ENCODE results near the gene CRIP3. TPM values are rescaled to one million over a fixed set of nuclear protein-coding genes. Genes with fewer than 3 reads are reported as not detected.

The CRIP3 gene
- total and polyA plus RNA-seq, 2 of the 13 experiments (the other 11 are each of a cell fraction or from before 2014, with no cell fraction given): 6.3 to 9.3 TPM

DNA sequence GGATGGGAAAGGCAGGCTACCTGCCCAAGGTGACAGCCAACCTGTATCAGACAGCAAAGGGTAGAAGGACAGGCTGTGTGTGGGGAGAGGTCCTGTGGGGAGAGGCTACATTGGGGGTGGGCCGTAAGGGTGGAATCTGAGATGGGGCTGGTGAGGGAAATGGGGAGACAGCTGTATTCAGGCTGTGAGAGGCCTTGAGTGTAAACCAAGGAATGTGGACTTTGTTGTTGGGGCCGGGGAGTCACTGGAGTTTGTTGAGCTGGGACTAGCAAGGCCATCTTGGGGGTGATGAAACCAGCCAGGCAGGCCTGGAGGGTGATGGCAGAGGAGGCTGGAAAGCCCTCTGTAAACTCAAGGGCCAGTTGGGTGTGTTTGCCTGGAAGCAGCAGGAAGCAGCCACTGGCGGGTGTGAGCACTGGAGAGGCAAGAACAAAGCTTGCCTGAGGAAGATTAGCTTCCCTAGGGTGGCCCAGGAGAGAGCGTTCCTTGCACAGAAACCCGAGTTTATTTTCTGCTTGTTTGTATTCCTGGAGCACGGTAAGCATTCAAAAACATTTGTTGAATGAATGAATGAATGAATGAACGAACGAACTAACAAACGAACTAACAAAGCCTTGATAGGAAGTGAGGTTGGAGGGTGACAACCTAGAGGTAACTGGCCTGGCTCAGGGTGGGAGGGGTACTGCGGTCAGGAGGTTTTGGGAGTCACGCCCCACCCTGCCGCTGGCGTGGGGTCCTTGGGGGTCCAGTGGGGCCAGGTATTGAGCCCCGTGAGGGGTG, 46.4 kb downstream of the CRIP3 start (continued):
- TF ChIP-seq, protein P1, sequence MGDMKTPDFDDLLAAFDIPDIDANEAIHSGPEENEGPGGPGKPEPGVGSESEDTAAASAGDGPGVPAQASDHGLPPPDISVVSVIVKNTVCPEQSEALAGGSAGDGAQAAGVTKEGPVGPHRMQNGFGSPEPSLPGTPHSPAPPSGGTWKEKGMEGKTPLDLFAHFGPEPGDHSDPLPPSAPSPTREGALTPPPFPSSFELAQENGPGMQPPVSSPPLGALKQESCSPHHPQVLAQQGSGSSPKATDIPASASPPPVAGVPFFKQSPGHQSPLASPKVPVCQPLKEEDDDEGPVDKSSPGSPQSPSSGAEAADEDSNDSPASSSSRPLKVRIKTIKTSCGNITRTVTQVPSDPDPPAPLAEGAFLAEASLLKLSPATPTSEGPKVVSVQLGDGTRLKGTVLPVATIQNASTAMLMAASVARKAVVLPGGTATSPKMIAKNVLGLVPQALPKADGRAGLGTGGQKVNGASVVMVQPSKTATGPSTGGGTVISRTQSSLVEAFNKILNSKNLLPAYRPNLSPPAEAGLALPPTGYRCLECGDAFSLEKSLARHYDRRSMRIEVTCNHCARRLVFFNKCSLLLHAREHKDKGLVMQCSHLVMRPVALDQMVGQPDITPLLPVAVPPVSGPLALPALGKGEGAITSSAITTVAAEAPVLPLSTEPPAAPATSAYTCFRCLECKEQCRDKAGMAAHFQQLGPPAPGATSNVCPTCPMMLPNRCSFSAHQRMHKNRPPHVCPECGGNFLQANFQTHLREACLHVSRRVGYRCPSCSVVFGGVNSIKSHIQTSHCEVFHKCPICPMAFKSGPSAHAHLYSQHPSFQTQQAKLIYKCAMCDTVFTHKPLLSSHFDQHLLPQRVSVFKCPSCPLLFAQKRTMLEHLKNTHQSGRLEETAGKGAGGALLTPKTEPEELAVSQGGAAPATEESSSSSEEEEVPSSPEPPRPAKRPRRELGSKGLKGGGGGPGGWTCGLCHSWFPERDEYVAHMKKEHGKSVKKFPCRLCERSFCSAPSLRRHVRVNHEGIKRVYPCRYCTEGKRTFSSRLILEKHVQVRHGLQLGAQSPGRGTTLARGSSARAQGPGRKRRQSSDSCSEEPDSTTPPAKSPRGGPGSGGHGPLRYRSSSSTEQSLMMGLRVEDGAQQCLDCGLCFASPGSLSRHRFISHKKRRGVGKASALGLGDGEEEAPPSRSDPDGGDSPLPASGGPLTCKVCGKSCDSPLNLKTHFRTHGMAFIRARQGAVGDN (CRISPR knock-in tag; IDR thresholded peaks at IDR 0.05): peak; percentile 25; the same call in 1 of the 2 replicates
- TF ChIP-seq, protein P2, sequence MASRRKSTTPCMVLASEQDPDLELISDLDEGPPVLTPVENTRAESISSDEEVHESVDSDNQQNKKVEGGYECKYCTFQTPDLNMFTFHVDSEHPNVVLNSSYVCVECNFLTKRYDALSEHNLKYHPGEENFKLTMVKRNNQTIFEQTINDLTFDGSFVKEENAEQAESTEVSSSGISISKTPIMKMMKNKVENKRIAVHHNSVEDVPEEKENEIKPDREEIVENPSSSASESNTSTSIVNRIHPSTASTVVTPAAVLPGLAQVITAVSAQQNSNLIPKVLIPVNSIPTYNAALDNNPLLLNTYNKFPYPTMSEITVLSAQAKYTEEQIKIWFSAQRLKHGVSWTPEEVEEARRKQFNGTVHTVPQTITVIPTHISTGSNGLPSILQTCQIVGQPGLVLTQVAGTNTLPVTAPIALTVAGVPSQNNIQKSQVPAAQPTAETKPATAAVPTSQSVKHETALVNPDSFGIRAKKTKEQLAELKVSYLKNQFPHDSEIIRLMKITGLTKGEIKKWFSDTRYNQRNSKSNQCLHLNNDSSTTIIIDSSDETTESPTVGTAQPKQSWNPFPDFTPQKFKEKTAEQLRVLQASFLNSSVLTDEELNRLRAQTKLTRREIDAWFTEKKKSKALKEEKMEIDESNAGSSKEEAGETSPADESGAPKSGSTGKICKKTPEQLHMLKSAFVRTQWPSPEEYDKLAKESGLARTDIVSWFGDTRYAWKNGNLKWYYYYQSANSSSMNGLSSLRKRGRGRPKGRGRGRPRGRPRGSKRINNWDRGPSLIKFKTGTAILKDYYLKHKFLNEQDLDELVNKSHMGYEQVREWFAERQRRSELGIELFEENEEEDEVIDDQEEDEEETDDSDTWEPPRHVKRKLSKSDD (CRISPR knock-in tag; IDR thresholded peaks at IDR 0.05; ENCODE audit: low read depth): 0 out of 2 replicates have a peak, but pooled peaks have one; percentile 59
- TF ChIP-seq ZNF124 (CRISPR knock-in tag; IDR thresholded peaks at IDR 0.05): 0 out of 2 replicates have a peak, but pooled peaks have one; percentile 27
- TF ChIP-seq ZNF788 (CRISPR knock-in tag; IDR thresholded peaks at IDR 0.05; ENCODE audit: borderline replicate concordance): peak; percentile 28; the same call in 1 of the 2 replicates
- 0 out of 2 replicates have a peak, but pooled peaks have one; percentile 12 for TF ChIP-seq ZNF224 (CRISPR knock-in tag; IDR thresholded peaks at IDR 0.05)
- no peak for TF ChIP-seq ZNF891 (CRISPR knock-in tag; IDR thresholded peaks at IDR 0.05)
- peak; percentile 38; the same call in 1 of the 2 replicates for TF ChIP-seq ZNF225 (CRISPR knock-in tag; IDR thresholded peaks at IDR 0.05)
- peak; percentile 21; the same call in 1 of the 2 replicates for TF ChIP-seq BORCS8-MEF2B (CRISPR knock-in tag; IDR thresholded peaks at IDR 0.05)
- TF ChIP-seq, protein P3, sequence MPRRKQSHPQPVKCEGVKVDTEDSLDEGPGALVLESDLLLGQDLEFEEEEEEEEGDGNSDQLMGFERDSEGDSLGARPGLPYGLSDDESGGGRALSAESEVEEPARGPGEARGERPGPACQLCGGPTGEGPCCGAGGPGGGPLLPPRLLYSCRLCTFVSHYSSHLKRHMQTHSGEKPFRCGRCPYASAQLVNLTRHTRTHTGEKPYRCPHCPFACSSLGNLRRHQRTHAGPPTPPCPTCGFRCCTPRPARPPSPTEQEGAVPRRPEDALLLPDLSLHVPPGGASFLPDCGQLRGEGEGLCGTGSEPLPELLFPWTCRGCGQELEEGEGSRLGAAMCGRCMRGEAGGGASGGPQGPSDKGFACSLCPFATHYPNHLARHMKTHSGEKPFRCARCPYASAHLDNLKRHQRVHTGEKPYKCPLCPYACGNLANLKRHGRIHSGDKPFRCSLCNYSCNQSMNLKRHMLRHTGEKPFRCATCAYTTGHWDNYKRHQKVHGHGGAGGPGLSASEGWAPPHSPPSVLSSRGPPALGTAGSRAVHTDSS (CRISPR knock-in tag; conservative IDR thresholded peaks at IDR 0.05): 0 out of 2 replicates have a peak, but pooled peaks have one; percentile 43
- TF ChIP-seq, protein P4, sequence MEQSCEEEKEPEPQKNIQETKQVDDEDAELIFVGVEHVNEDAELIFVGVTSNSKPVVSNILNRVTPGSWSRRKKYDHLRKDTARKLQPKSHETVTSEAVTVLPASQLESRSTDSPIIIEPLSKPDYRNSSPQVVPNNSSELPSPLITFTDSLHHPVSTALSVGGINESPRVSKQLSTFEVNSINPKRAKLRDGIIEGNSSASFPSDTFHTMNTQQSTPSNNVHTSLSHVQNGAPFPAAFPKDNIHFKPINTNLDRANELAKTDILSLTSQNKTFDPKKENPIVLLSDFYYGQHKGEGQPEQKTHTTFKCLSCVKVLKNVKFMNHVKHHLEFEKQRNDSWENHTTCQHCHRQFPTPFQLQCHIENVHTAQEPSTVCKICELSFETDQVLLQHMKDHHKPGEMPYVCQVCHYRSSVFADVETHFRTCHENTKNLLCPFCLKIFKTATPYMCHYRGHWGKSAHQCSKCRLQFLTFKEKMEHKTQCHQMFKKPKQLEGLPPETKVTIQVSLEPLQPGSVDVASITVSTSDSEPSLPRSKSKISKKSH (CRISPR knock-in tag; IDR thresholded peaks at IDR 0.05; ENCODE audit: borderline replicate concordance): no peak
- no peak for TF ChIP-seq ZBTB42 (CRISPR knock-in tag; IDR thresholded peaks at IDR 0.05)
- 0 out of 2 replicates have a peak, but pooled peaks have one; percentile 60 for TF ChIP-seq ZBTB7A (CRISPR knock-in tag; IDR thresholded peaks at IDR 0.05)
- TF ChIP-seq ZNF20 (CRISPR knock-in tag; IDR thresholded peaks at IDR 0.05): no peak
- no peak for TF ChIP-seq STAT5B (CRISPR knock-in tag; IDR thresholded peaks at IDR 0.05)
- 0 out of 2 replicates have a peak, but pooled peaks have one; percentile 23 for TF ChIP-seq SOX5 (CRISPR knock-in tag; IDR thresholded peaks at IDR 0.05; ENCODE audit: borderline replicate concordance)
- TF ChIP-seq ZNF546 (CRISPR knock-in tag; conservative IDR thresholded peaks at IDR 0.05): 0 out of 2 replicates have a peak, but pooled peaks have one; percentile 20
- no peak for TF ChIP-seq SOX6 (IDR thresholded peaks at IDR 0.05)
- peak; percentile 62 for TF ChIP-seq SOX6 (CRISPR knock-in tag; IDR thresholded peaks at IDR 0.05)
- no peak for TF ChIP-seq ATM (IDR thresholded peaks at IDR 0.05; ENCODE audit: borderline replicate concordance)
